NB4 (cell line): Measurements from ENCODE around the gene RDM1.

Source experiments
- CTCF ChIP-seq: IDR thresholded peaks from one replicate; pipeline ENCODE4 v1.5.1; 2012; ENCODE audit warnings: low read depth, low read length
- MYC ChIP-seq: IDR thresholded peaks from 2 replicates; pipeline ENCODE4 v1.6.1; 2011; ENCODE audit warnings: low read depth, low read length
- POLR2A ChIP-seq: IDR thresholded peaks from 2 replicates; pipeline ENCODE4 v1.6.1; 2011; ENCODE audit warnings: mild to moderate bottlenecking; ENCODE audit not compliant: insufficient read length; ENCODE audit errors: extremely low read depth

GRCh38 chr17:35923609-35924114, 6.9 kb downstream of the RDM1 start:
- no peak for TF ChIP-seq CTCF
- no peak for TF ChIP-seq POLR2A
- no peak for TF ChIP-seq MYC
